GM21390 (cell line): ENCODE data around the gene TSPAN32.
"Not testable (repeated sequence)": the region's sequence is repeated elsewhere in the genome, so short reads cannot be mapped to it uniquely, and the experiment has no call there.

Experiments
- ATAC-seq: cut with Tn5 transposase; IDR thresholded peaks from one replicate; pipeline ENCODE4 v1.9.1; 2021; ENCODE audit not compliant: unreplicated experiment

TSPAN32 gene

DNA sequence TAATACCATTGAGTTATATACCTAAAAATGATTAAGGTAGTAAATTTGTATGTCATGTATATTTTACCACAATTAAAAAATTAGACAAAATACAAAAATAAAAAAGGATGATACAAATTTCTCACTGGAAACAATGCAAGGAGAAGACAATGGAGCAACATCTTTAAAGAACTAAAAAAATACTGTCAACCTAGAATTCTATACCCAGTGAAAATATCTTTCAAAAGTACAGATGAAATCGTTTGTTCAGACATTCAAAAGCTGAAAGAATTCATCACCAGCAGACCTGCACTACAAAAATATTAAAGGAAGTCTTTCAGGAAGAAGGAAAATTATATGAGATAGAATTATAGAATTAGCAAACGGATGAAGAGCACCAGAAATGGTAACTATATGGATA, 21.6 kb upstream of the TSPAN32 start:
- no peak for ATAC-seq

DNA sequence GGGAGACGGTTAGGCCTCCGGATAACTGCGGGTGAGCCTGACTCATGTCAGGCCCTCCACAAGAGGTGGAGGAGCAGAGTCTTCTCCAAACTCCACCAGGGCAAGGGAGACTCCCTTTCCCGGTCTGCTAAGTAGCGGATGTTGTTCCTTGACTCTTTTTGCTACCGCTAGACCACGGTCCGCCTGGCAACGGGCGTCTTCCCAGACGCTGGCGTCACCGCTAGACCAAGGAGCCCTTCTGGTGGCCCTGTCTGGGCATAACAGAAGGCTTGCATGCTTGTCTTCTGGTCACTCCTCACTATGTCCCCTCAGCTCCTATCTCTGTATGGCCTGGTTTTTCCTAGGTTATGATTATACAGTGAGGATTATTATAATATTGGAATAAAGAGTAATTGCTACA, 15.5 kb upstream of the TSPAN32 start:
- not testable (repeated sequence) for ATAC-seq

DNA sequence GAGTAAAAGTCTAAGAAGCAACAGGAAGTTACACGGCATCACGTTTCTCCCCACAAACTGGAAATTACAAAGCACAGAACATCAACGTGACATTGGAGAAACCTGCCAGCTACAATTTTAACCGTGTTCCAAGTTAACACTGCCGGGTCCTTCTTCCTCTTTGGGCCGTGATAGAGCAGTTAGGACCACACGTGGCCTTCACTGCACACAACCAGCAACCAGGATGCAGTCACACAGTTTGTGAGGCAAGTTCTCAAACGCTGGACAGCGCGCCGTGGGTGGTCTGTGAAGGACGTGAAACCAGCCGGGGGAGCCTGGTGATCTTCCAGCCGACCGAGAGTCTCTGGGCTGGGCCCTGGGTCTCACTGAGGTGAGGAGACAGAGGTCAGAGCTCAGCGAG, 14.7 kb upstream of the TSPAN32 start:
- no peak for ATAC-seq

DNA sequence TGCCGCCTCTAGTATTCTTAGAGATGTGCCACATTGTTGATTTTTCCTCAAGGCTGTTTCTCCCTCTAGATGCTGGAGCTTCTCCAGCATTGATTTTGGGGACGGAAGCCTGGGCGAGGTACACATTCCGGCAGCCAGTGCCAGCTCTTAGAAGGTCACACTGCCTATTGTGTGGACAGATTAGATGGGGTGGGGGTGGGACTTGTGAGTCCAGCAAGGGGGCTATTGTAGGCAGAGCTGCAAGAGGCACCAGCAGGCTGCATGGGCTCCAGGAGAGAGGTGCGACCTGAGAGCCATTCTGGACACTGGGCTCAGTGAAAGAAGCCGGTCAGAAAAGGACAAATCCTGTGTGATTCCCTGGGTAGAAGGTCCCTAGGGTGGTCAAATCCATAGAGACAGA, 12.5 kb upstream of the TSPAN32 start:
- no peak for ATAC-seq

DNA sequence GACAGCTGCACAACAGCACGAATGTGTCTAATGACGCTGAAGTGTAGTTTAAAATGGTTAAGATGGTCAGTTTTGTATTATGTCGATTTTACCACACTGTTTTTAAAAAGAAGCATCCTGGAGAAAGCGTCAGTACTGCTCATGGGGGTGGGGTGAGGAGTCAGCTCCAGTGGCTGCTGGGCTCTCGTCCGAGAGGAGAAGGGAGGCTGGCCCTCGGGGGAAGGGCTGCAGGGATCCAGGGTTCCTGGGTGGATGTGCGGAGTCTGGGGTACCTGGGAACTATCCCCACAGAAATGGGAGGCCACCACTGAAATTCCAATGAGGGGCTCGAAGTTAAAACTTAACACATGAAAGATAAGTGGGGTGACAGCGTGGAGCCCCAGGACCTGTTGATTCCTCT, 12.0 kb upstream of the TSPAN32 start:
- no peak for ATAC-seq

DNA sequence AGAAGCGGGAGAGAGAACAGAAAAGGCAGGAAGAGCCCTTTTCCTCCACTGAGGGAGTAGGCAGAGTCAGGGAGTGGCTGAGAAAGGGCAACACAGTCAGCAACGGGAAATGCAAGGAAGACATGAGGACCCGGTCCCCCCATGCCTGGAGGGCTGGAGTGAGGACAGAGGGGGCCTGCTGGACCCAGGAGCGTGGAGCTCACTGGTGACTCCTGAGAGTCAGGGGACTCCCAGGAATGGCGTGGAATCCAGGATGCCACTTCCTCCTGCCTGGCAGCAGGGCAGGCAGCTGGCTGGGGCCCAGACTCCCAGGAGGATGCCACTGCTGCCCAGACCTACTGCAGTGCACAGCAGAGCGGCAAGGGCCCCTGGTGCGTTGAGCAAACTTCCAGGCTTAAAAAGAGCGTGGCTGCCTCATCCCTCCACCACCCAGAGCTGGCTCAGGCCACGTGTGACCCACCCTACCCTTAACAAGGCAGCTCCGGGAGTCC, 11.4 kb upstream of the TSPAN32 start:
- ATAC-seq = no peak

DNA sequence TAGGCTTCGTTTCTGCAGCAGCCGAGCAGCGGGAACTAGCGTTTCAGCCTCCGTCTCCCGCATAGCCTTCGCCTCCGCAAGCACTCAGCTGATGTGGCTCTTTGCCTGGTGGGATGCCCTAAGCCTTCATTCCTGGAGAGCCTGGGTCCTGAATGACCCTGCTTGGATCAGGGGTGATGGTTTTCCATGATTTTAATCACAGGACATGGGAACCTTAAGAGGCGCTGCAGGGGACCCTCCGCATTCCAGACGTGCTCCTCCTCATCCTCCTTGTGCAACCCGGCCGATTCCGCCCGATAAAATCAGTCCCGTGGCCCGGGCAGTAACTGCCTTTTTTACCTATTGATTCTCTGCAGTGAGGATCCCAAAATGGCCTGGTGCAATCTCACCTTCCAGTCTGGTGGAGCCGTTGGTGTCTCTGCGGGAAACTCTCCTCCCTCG, 8.3 kb upstream of the TSPAN32 start:
- no peak for ATAC-seq

DNA sequence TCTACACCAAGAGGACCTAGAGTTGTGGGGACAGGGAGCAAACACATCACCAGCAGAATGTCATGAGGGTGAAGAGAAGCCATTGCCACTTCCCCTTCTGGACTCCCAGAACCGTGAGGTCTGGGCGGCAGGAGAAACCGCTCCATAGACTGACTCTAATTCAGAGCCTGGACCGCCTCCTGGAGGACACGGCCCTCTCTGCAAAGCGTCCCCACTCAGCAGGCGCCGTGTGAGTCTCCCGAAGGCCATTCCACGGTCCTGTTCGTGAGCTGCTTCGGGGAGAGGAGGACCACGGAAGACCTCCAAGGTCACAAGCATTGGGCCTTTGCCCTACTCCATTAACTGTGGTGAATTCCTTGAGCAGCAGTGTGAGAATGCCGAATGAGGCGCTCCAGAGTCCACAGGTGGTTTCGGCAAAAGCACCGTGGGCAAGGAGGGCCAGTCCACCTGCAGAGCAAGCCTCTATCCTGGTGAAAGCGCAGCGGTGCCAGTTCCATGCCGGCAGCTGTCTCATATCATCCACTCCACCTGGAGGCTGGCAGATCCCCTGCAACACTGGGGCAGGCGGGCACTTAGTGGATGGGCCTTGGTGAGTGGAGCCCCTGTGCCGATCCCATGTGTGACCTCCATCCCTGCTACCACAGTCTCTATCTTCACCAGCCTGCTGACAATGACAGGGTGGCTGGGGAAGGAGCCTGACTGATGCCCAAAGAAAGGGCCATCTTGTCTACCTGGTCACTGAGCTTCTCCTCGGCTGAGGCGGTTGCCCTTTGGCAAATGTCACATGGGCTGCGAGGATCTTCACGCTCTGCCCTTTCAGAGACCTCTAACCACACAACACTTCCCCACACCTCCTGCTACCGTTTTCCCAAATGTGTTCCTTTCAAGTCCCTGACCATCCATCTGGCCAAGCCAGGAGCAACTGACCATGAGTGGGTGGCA, 7.6 kb upstream of the TSPAN32 start:
- ATAC-seq = no peak

DNA sequence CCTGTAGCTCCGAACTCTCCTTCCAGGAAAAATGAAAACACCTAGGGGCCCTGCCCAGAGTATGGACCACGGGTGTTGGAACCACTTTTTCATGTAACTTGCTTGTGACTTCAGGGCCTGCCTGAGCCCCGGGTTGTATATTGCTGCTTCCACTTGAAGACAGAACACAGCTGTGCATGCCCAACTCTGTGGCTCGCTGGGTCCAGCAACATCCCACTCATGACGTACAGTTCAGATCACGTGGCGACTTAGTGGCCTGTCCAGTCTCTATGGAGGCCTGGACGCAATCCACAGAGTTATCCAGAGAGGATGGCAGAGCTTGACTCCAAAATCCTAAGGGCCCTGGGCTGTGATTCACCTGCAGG, 6.9 kb upstream of the TSPAN32 start:
- no peak for ATAC-seq

DNA sequence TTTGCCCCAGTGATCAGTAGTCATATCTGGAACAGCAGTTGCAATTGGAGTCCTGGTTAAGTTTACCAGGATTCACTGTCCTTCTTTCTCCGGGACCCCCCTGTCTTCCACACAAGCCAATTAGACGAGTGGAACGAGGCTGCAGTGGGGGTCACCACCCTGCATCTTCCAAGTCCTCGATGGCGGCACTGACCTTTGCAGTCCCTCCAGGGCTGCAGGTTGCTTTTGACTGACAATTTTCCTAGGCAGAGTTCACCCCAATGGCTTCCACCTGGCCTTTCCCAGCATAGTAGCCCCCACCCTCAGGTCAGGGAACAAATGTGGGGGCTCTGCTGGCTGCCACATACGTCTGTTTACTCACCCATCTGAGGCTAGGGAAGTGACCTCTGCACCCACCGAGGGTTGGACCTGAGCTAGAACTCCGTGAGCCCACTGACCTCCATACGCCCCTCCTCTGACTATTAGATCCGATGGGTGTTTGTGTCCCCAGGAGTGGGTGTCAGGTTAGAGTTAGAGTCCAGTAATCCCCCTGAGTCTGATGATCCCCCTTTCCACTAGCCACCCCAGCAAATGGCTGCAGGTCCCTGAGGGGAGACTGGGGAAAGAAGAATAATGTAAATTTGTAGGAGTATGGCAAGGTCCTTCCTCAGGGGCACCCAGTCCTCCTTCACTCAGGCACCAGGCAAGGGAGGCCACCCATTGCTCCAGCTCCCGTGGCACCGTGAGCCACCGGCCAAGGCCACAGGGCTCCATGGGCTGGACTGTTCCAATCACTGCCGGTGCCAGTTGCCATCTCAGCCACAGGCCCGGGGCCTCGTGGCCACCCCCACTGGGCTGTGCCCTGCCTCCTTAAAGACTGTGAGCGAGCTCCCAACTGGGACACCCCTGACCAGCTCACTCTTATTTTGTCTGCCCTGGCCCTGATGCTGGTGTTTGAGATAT, 5.6 kb upstream of the TSPAN32 start:
- ATAC-seq = no peak

DNA sequence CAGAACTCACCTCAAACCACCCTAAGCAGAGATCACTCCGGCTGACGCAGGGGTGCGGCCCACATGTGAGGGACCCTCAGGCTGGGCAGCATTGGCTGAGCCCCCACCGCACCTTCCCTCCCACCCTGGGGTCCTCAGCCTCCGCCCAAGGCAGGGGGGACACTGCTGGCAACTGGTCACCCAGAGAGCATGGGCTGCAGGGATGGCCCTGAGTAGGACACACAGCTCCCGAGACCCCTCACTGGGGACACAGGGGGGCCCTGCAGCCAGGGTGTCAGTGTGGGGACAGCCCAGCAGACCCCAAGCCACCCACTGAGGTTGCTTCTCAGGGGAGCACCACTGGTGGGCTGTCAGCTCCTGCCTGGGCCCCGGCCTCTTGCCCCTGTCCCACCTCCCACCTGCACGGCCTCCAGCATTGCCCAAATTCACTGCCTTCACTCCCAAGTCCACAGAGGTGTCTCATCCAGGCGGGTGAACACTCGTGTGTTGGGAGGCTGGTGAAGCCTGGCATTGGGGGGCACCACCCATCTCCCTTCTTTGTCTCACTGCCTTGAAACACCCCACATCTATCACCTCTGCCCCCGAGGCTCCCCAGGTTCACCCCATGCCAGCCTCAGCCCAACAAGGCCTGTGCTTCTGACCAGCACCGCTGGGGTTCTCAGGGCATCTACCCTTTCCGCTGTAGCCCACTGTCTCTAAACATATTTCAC, 4.7 kb upstream of the TSPAN32 start:
- ATAC-seq = no peak

DNA sequence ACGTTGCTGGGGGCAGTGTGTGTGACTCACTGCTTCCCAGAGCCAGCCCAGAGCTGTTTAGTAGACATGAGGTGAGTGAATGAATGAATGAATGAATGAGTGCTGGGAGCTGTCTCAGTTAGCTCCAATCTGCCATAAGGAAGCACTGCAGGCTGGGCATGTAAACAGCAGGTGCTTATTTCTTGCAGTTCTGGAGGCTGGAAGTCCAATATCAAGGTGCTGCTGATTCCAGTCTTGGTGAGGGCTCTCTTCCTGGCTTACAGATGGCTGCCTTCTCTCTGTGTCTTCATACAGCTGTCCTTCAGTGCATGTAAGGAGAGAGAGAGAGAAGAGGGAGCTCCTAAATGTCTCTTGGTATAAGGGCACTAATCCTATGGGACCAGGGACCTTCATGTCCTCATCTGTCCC, 4.2 kb upstream of the TSPAN32 start:
- no peak for ATAC-seq

DNA sequence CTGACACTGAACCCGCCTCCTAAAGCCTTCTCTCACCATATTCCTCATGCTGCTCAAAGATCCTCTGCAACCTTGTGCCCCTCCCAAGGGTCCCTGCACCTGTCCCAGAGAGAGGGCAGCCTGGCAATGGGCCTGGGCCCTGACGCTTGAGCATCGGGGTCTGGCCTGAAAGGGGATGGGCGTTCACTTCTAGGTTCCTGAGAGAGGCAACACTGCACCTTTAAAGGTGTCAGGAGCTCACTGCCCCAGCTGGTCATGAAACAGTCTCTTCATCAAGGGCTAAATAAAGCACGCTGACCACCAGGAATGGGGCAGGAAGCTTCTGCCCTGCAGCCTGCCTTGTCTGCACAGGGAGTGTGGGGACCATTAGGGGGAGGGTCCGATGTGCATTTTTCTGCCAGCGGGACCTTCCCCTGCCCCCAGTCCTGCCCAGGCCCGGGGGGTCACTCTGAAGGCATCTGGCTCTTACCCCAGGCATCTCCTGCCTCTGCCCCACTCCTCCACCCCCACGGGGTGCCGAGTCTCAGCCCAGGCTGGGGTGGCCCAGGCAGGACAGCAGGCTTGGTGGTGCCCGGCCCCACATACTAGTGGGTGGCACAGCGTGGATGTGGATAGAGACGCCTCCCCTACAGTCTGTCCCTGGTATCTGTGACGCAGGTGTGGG, 3.5 kb upstream of the TSPAN32 start:
- ATAC-seq = no peak

DNA sequence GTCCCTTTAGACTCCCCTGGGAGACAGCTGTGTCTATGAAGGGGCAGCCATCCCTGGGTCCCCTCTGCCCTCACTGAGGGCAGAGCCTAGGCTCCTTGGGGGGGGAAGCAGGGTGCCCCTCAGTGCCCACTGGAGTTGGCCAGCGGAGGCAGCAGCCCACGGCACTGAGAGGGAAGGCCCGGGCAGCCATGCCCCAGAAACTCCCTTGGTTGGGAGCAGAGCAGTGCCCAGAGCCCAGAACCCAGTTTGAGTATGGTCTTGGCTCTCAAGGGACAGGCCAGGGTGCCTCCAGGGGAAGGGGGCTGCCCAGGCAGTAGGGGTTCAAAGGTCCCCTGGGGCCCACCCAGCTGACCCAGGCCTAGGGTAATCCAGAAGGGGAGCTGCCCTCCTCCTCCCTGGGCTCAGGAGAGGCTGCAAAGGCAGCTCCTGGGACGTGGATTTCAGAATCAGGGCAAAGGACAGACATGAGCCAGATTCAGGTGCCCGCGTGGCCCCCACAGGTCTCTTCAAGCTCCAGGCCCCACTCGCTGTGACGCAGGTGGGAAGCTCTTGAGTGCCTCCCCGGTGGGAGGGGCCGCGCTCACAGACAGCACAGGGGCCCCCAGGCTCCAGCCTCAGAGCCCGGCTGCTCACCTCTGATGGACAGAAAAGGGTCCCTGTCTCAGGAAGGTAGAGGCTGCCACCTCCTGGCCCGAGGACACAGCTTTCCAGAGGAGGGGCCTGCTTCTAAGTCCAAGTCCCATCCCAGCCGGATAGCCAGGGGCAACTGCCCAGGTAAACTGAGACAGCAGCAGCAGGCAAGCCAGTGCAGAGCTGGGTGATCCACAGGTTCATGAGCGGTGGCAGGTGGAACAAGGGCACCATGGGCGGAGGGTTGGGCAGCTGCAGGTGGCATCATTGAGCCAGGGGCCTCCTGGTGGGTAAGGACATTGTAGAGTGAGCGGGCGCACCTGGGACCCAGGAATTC, 2.7 kb upstream of the TSPAN32 start:
- no peak for ATAC-seq

DNA sequence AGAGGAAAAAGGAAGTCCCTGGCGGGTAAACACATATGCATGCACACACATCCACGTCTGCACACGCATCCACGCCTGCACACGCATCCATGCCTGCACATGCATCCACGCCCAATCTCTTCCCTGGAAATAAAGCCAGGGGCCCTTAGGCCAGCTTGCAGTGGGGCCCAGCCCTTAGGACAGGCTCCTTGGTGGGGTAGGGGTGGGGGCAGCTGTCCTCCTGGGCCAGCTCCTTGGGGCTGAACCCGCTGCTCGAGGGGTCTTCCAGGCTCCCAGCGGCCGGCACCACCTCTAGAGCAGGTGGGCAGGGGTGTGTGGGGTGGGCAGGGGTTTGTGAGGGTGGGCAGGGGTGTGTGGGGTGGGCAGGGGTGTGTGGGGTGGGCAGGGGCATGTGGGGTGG, 2.0 kb upstream of the TSPAN32 start:
- ATAC-seq = no peak

DNA sequence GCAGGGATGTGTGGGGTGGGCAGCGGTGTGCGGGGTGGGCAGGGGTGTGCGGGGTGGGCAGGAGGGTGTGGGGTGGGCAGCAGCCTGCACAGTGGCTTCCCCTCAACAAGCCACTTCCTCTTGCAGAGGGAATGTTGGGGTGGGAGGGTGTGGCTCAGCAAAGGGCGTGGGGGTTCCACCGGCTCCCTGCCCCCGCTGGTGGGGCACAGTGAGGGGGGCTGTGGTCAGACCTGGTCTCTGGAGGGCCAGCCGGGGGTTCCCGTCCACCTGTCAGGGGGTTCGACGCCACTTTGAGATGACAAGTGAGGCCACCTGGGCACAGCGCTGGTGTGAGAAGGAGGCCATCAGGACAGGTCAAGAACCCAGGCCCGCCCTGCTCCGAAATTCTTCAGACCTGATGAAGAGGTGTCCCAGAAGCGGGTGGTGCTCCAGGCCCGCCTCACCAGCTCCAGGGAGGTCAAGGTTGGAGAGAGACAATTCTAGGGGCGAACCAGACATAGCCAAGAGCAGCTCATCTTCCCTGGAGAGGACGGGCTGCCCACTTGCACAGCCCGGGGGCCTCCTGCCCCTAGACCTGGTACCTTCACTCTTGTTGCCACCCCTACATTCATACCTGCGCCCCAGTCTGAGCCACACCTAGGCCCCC, 1.4 kb upstream of the TSPAN32 start:
- ATAC-seq = no peak

DNA sequence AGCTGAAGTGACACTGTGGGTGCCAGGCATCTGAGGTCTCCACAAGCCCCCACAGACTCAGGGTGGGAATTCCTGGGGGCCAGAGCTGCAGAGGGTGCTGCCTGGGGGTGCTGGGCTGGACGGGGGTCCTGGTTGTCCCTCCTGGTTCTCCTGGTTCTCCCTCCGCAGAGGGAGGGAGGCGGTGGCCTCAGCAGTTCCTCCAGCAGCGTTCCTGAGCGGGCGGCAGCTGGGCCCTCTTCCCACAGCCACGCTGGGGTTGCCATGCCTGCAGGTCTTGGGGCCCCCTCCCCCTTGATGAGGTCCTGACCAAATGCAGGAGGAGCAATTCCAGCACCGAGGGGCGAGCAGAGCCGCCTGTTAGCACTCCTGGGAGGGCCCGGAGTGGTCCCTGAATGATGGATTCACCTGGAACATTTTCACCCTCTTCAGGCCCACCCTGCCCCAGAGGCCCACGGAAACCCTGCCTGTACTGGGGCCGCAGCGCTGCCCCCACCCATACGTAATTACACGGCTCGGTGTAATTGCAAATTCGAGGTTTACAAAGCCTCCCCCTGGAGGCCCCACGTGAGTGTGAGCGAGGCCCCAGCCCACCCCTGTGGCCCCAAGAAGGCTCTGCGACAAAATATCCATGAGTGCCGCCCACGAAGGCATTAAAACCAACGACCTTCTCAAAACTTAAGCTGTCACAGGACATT, 730 bp upstream of the TSPAN32 start:
- ATAC-seq = no peak

DNA sequence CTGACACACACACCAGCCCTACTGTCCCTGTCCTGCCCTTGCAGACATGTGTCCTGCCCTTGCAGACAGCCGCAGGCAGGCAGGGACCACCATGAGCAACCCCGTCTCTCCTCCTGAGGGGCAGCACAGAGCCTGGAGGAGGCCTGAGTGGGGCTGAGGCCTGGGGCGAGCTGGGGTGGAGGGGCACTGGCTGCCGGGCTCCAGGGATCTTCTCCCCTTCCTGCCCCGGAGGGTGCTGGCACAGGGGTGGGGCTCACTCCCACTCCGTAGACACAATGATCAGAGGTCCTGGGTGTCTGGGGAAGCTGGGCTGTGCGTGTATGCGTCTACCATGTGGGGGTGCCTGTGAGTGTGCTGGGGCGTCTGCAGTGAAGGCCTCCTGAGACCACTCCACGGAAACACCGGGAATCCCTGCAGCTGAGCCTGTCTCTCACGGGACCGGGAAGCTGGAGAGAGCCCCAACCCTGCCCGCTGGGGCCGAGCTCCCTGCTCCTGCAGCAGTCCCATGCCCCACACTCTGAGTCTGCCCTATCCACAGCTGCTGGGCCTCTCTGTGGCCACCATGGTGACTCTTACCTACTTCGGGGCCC, 588 bp downstream of the TSPAN32 start:
- ATAC-seq = no peak
